SK-N-SH treated with all-trans-retinoic acid at 6 μM for 48 hours (cell line): ENCODE data around the gene CCNC.

ENCODE experiments used
- ATAC-seq: fragments of 200-7000 bp; cut with Tn5 transposase; 3 replicates; pipeline ENCODE4 v1.9.1; 2020; ENCODE audit warnings: mild to moderate bottlenecking, moderate library complexity
- ARNTL ChIP-seq: fragments of 450-650 bp; formaldehyde crosslinking; IDR thresholded peaks from 2 replicates; pipeline ENCODE4 v1.5.0; 2020; ENCODE audit warnings: low read depth, mild to moderate bottlenecking, moderate library complexity, borderline replicate concordance
- BACH2 ChIP-seq: fragments of 250-450 bp; sonication (Bioruptor Pico); IDR thresholded peaks from 2 replicates; pipeline ENCODE4 v1.9.0; 2021; ENCODE audit warnings: mild to moderate bottlenecking, borderline replicate concordance
- CREB5 ChIP-seq: fragments of 250-450 bp; sonication (Bioruptor Pico); IDR thresholded peaks from 2 replicates; pipeline ENCODE4 v1.5.1; 2020; ENCODE audit warnings: low read depth, mild to moderate bottlenecking, moderate library complexity
- CSDC2 ChIP-seq: fragments of 250-450 bp; sonication (Bioruptor Pico); IDR thresholded peaks from 2 replicates; pipeline ENCODE4 v1.5.0; 2020; ENCODE audit warnings: mild to moderate bottlenecking, moderate library complexity
- ISL1 ChIP-seq: fragments of 250-450 bp; sonication (Bioruptor Pico); IDR thresholded peaks from 2 replicates; pipeline ENCODE4 v2.1.2; 2022; ENCODE audit warnings: mild to moderate bottlenecking, moderate library complexity
- OSR1 ChIP-seq: fragments of 250-450 bp; sonication (Bioruptor Pico); IDR thresholded peaks from 2 replicates; pipeline ENCODE4 v1.8.0; 2022; ENCODE audit warnings: moderate library complexity, mild to moderate bottlenecking, inconsistent platforms
- PATZ1 ChIP-seq: fragments of 250-450 bp; sonication (Bioruptor Pico); IDR thresholded peaks from 2 replicates; pipeline ENCODE4 v1.8.0; 2020; ENCODE audit warnings: mild to moderate bottlenecking, moderate library complexity, borderline replicate concordance
- POU6F1 ChIP-seq: fragments of 250-450 bp; sonication (Bioruptor Pico); IDR thresholded peaks from 2 replicates; pipeline ENCODE4 v1.8.0; 2021; ENCODE audit warnings: low read depth, mild to moderate bottlenecking, moderate library complexity, borderline replicate concordance
- PPARA ChIP-seq: fragments of 250-450 bp; sonication (Bioruptor Pico); IDR thresholded peaks from 2 replicates; pipeline ENCODE4 v1.5.0; 2020; ENCODE audit warnings: mild to moderate bottlenecking, borderline replicate concordance
- RARB ChIP-seq: fragments of 250-450 bp; sonication (Bioruptor Pico); IDR thresholded peaks from 2 replicates; pipeline ENCODE4 v1.8.0; 2021; ENCODE audit warnings: mild to moderate bottlenecking, moderate library complexity
- TCF4 ChIP-seq: fragments of 250-450 bp; sonication (Bioruptor Pico); IDR thresholded peaks from 2 replicates; pipeline ENCODE4 v1.8.0; 2021; ENCODE audit warnings: mild to moderate bottlenecking, moderate library complexity, borderline replicate concordance
- TOX ChIP-seq: fragments of 250-450 bp; sonication (Bioruptor Pico); IDR thresholded peaks from 2 replicates; pipeline ENCODE4 v1.8.0; 2021; ENCODE audit warnings: mild to moderate bottlenecking, moderate library complexity, borderline replicate concordance
- TSHZ2 ChIP-seq: fragments of 250-450 bp; sonication (Bioruptor Pico); IDR thresholded peaks from 2 replicates; pipeline ENCODE4 v1.5.0; 2020; ENCODE audit warnings: mild to moderate bottlenecking, moderate library complexity
- ZC3H10 ChIP-seq: fragments of 250-450 bp; sonication (Bioruptor Pico); IDR thresholded peaks from 2 replicates; pipeline ENCODE4 v1.5.1; 2021; ENCODE audit warnings: mild to moderate bottlenecking, moderate library complexity
- ZFP3 ChIP-seq: fragments of 250-450 bp; sonication (Bioruptor Pico); IDR thresholded peaks from 2 replicates; pipeline ENCODE4 v1.5.0; 2020; ENCODE audit warnings: mild to moderate bottlenecking, moderate library complexity
- ZFP30 ChIP-seq: fragments of 450-650 bp; formaldehyde crosslinking; IDR thresholded peaks from 2 replicates; pipeline ENCODE4 v1.5.0; 2022; ENCODE audit warnings: mild to moderate bottlenecking, moderate library complexity
- ZNF565 ChIP-seq: fragments of 450-650 bp; formaldehyde crosslinking; conservative IDR thresholded peaks from 2 replicates; pipeline ENCODE4 v1.5.0; 2020; ENCODE audit warnings: low read depth, mild to moderate bottlenecking, moderate library complexity
- ZNF70 ChIP-seq: fragments of 450-650 bp; formaldehyde crosslinking; IDR thresholded peaks from 2 replicates; pipeline ENCODE4 v1.5.0; 2020; ENCODE audit warnings: mild to moderate bottlenecking, moderate library complexity
- ZNF8 ChIP-seq: fragments of 450-650 bp; formaldehyde crosslinking; IDR thresholded peaks from 2 replicates; pipeline ENCODE4 v1.5.0; 2020; ENCODE audit warnings: mild to moderate bottlenecking, moderate library complexity

Gene CCNC

GRCh38 chr6:99514089-99514488, 54.4 kb downstream of the CCNC start:
- ATAC-seq = peak; percentile 5
- no peak for TF ChIP-seq ZFP3 (CRISPR knock-in tag)
- no peak for TF ChIP-seq TOX (CRISPR knock-in tag)
- no peak for TF ChIP-seq ZNF70 (CRISPR knock-in tag)
- no peak for TF ChIP-seq PPARA (CRISPR knock-in tag)
- no peak for TF ChIP-seq ZC3H10 (CRISPR knock-in tag)
- no peak for TF ChIP-seq POU6F1

- TF ChIP-seq ZC3H10 (CRISPR knock-in tag) (no peak), BACH2 (CRISPR knock-in tag) (no peak), PATZ1 (no peak), TCF4 (CRISPR knock-in tag) (no peak), ZNF70 (CRISPR knock-in tag) (no peak)
- TF ChIP-seq, all 23 proteins: peak for 0
- no peak for ATAC-seq
Observed at GRCh38 chr6:99512033-99512432, 56.4 kb downstream of the CCNC start.

- no peak for ATAC-seq
- no peak for TF ChIP-seq RARB
- no peak for TF ChIP-seq CREB5 (CRISPR knock-in tag)
- TF ChIP-seq ZFP30 (CRISPR knock-in tag) = no peak
- TF ChIP-seq TCF4 (CRISPR knock-in tag) = no peak
- no peak for TF ChIP-seq PPARA (CRISPR knock-in tag)
- no peak for TF ChIP-seq ZNF8
- no peak for TF ChIP-seq BACH2 (CRISPR knock-in tag)
- no peak for TF ChIP-seq TSHZ2 (CRISPR knock-in tag)
- TF ChIP-seq TOX (CRISPR knock-in tag) = no peak
- TF ChIP-seq ZNF565 = no peak
- no peak for TF ChIP-seq ISL1 (CRISPR knock-in tag)
- no peak for TF ChIP-seq OSR1 (CRISPR knock-in tag)
- no peak for TF ChIP-seq ZNF70 (CRISPR knock-in tag)
- TF ChIP-seq CSDC2 (CRISPR knock-in tag) = no peak
- TF ChIP-seq ARNTL (CRISPR knock-in tag) = no peak
Observed at GRCh38 chr6:99507648-99508047, 60.8 kb downstream of the CCNC start.

GRCh38 chr6:99501762-99502161, 66.7 kb downstream of the CCNC start:
- ATAC-seq = no peak
- TF ChIP-seq ZFP3 (CRISPR knock-in tag) = no peak
- TF ChIP-seq PPARA (CRISPR knock-in tag) = no peak
- no peak for TF ChIP-seq ZNF70 (CRISPR knock-in tag)
- TF ChIP-seq POU6F1 = no peak
- TF ChIP-seq TCF4 (CRISPR knock-in tag) = no peak
